H1 (cell line): ENCODE data around the gene EHD2. TPM values are rescaled to one million over a fixed set of nuclear protein-coding genes. Genes with fewer than 3 reads are reported as not detected.
A peak's percentile ranks its signal among the peaks of the same experiment; 100 is the strongest.

Experiments used
- BCL11A ChIP-seq, 2 experiments: IDR thresholded peaks; one replicate each; pipeline ENCODE4 v1.6.1; 2011; ENCODE audit warnings: low read depth in 2 of 2, low read length in 2 of 2, mild to moderate bottlenecking in 2 of 2
- BRCA1 ChIP-seq: IDR thresholded peaks from 2 replicates; pipeline ENCODE4 v1.6.1; 2012; ENCODE audit warnings: low read depth, low read length, improper control_type of control experiment
- CEBPB ChIP-seq: IDR thresholded peaks from 2 replicates; pipeline ENCODE4 v1.6.1; 2012; ENCODE audit warnings: low read depth, low read length
- JUND ChIP-seq: IDR thresholded peaks from 2 replicates; pipeline ENCODE4 v1.6.1; 2011; ENCODE audit warnings: mild to moderate bottlenecking, improper control_type of control experiment, low read length
- RAD21 ChIP-seq, 2 experiments: IDR thresholded peaks in 1 of 2; conservative IDR thresholded peaks in 1 of 2; 2 replicates each; pipeline ENCODE4 v1.6.1; 2011; ENCODE audit warnings: low read depth in 2 of 2, low read length in 2 of 2, improper control_type of control experiment in 1 of 2, inconsistent platforms in 1 of 2, mild to moderate bottlenecking in 1 of 2, moderate library complexity in 1 of 2
- SP2 ChIP-seq: IDR thresholded peaks from 2 replicates; pipeline ENCODE4 v1.6.1; 2012; ENCODE audit warnings: mild to moderate bottlenecking, low read length, inconsistent platforms
- TAF1 ChIP-seq: IDR thresholded peaks from 2 replicates; pipeline ENCODE4 v1.6.1; 2011; ENCODE audit warnings: mild to moderate bottlenecking, low read depth, low read length
- polyA plus RNA-seq, 7 experiments: library from polyadenylated mRNA; depleted of rRNA in 3 of 7; stranded (reverse) in 5 of 7; unstranded in 2 of 7; fragments of >200 nt in 5 of 7; fragments of 200-250 nt in 2 of 7; gene quantifications; 1 replicate in 5 of 7; 2 replicates in 1 of 7; 4 replicates in 1 of 7; pipeline versions ENCODE4 v1.2.1 to v1.2.3, GENCODE V29; 2011 to 2013; ENCODE audit warnings: missing spikeins in 2 of 7, mixed read lengths in 2 of 7
- total RNA-seq: library from RNA; stranded (reverse); fragmentation: NEBNext Ultra II Directional; extraction: Animal tissue kit (Norgen Biotek cat#: 25700); gene quantifications from 2 replicates; pipeline ENCODE4 v1.2.1, GENCODE V29; 2021
- TF ChIP-seq, protein P1 (sequence below): fragments of 300-600 bp; sonication (generic); IDR thresholded peaks from 2 replicates; pipeline ENCODE4 v1.7.1; 2012; ENCODE audit warnings: low read length, moderate library complexity, mild to moderate bottlenecking, inconsistent platforms; ENCODE audit not compliant: insufficient replicate concordance
- TF ChIP-seq, protein P2 (sequence below): IDR thresholded peaks from 2 replicates; pipeline ENCODE4 v1.6.1; 2011; ENCODE audit warnings: low read depth, mild to moderate bottlenecking, low read length; ENCODE audit not compliant: insufficient read depth

Gene EHD2
- total and polyA plus RNA-seq, 2 of the 8 experiments (the other 6 are each of a cell fraction or from before 2014, with no cell fraction given) = 4.5 to 14.3 TPM

DNA sequence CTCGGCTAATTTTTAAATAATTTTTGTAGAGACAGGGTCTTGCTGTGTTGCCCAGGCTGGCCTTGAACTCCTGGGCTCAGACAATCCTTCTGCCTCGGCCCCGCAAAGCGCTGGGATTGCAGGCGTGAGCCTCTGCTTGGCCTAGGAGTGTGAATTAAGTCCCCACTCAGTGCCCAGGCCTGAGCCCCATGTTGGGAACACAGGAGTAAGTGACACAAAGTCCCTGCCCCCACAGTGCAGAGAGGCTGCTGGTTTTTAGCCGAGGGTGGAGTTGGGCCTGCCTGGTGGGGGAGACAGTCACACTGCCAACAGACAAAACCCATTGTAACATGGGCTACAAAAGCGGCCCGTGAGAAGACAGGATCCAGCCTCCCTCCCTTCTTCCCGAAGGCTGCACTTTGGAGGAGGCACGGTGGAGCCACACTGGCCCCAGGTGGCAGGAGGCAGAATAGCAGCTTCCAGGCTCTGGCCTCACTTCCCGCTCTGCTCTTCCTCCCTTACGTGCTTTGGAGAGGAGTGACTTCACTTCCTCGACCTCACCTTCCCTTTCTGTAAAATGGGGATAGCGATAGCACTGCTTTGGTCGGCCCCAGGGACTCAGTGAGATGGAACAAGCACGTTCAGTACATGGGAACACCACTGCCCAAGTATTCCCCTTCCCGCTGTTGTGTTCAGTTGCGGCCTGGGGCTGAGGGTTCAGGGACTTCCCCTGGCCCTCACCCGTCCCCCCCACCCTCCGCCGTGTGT, 15.2 kb upstream of the EHD2 start (continued):
- TF ChIP-seq, protein P1, sequence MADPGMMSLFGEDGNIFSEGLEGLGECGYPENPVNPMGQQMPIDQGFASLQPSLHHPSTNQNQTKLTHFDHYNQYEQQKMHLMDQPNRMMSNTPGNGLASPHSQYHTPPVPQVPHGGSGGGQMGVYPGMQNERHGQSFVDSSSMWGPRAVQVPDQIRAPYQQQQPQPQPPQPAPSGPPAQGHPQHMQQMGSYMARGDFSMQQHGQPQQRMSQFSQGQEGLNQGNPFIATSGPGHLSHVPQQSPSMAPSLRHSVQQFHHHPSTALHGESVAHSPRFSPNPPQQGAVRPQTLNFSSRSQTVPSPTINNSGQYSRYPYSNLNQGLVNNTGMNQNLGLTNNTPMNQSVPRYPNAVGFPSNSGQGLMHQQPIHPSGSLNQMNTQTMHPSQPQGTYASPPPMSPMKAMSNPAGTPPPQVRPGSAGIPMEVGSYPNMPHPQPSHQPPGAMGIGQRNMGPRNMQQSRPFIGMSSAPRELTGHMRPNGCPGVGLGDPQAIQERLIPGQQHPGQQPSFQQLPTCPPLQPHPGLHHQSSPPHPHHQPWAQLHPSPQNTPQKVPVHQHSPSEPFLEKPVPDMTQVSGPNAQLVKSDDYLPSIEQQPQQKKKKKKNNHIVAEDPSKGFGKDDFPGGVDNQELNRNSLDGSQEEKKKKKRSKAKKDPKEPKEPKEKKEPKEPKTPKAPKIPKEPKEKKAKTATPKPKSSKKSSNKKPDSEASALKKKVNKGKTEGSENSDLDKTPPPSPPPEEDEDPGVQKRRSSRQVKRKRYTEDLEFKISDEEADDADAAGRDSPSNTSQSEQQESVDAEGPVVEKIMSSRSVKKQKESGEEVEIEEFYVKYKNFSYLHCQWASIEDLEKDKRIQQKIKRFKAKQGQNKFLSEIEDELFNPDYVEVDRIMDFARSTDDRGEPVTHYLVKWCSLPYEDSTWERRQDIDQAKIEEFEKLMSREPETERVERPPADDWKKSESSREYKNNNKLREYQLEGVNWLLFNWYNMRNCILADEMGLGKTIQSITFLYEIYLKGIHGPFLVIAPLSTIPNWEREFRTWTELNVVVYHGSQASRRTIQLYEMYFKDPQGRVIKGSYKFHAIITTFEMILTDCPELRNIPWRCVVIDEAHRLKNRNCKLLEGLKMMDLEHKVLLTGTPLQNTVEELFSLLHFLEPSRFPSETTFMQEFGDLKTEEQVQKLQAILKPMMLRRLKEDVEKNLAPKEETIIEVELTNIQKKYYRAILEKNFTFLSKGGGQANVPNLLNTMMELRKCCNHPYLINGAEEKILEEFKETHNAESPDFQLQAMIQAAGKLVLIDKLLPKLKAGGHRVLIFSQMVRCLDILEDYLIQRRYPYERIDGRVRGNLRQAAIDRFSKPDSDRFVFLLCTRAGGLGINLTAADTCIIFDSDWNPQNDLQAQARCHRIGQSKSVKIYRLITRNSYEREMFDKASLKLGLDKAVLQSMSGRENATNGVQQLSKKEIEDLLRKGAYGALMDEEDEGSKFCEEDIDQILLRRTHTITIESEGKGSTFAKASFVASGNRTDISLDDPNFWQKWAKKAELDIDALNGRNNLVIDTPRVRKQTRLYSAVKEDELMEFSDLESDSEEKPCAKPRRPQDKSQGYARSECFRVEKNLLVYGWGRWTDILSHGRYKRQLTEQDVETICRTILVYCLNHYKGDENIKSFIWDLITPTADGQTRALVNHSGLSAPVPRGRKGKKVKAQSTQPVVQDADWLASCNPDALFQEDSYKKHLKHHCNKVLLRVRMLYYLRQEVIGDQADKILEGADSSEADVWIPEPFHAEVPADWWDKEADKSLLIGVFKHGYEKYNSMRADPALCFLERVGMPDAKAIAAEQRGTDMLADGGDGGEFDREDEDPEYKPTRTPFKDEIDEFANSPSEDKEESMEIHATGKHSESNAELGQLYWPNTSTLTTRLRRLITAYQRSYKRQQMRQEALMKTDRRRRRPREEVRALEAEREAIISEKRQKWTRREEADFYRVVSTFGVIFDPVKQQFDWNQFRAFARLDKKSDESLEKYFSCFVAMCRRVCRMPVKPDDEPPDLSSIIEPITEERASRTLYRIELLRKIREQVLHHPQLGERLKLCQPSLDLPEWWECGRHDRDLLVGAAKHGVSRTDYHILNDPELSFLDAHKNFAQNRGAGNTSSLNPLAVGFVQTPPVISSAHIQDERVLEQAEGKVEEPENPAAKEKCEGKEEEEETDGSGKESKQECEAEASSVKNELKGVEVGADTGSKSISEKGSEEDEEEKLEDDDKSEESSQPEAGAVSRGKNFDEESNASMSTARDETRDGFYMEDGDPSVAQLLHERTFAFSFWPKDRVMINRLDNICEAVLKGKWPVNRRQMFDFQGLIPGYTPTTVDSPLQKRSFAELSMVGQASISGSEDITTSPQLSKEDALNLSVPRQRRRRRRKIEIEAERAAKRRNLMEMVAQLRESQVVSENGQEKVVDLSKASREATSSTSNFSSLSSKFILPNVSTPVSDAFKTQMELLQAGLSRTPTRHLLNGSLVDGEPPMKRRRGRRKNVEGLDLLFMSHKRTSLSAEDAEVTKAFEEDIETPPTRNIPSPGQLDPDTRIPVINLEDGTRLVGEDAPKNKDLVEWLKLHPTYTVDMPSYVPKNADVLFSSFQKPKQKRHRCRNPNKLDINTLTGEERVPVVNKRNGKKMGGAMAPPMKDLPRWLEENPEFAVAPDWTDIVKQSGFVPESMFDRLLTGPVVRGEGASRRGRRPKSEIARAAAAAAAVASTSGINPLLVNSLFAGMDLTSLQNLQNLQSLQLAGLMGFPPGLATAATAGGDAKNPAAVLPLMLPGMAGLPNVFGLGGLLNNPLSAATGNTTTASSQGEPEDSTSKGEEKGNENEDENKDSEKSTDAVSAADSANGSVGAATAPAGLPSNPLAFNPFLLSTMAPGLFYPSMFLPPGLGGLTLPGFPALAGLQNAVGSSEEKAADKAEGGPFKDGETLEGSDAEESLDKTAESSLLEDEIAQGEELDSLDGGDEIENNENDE = no peak
- TF ChIP-seq, protein P2, sequence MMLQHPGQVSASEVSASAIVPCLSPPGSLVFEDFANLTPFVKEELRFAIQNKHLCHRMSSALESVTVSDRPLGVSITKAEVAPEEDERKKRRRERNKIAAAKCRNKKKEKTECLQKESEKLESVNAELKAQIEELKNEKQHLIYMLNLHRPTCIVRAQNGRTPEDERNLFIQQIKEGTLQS = no peak
- peak; percentile 99 to 100 for TF ChIP-seq RAD21 (IDR thresholded peaks at IDR 0.05 in 1 of 2, conservative IDR thresholded peaks at IDR 0.05 in 1 of 2; ENCODE audit: low read depth in 2 of 2, low read length in 2 of 2)
- TF ChIP-seq SP2 = no peak
- TF ChIP-seq TAF1 = 0 out of 2 replicates have a peak, but pooled peaks have one; percentile 18
- TF ChIP-seq BCL11A (IDR thresholded peaks at IDR 0.05; ENCODE audit: low read depth in 2 of 2, low read length in 2 of 2) = peak in 1 of 2 experiments; percentile 6
- TF ChIP-seq JUND = 0 out of 2 replicates have a peak, but pooled peaks have one; percentile 20
- no peak; the same call in 1 of the 2 replicates for TF ChIP-seq BRCA1
- no peak for TF ChIP-seq CEBPB
